GM12892 (cell line): ENCODE measurements around the gene RTN4R.

Source experiments
- POLR2A ChIP-seq: IDR thresholded peaks from 2 replicates; pipeline ENCODE4 v1.6.1; 2011; ENCODE audit warnings: low read depth, low read length, control low read depth
- POLR2AphosphoS5 ChIP-seq: IDR thresholded peaks from 2 replicates; pipeline ENCODE4 v1.6.1; 2011; ENCODE audit warnings: low read depth, low read length, control low read depth
- TAF1 ChIP-seq: IDR thresholded peaks from 2 replicates; pipeline ENCODE4 v1.6.1; 2011; ENCODE audit warnings: low read depth, mild to moderate bottlenecking, control low read depth, low read length, borderline replicate concordance

- no peak for TF ChIP-seq POLR2A
- no peak for TF ChIP-seq POLR2AphosphoS5
- no peak for TF ChIP-seq TAF1
Measured at GRCh38 chr22:20316844-20317401, 48.8 kb upstream of the RTN4R start.
